NCI-H526 (cell line): Measurements from ENCODE around the gene FBN2.
"Not testable (repeated sequence)": the region's sequence is repeated elsewhere in the genome, so short reads cannot be mapped to it uniquely, and the experiment has no call there.

Experiments
- DNase-seq, 2 experiments: peaks; one replicate each; lab custom pipeline; 2025; lab: John Stamatoyannopoulos, UW

The FBN2 gene

GRCh38 chr5:128534726-128535125, 3.3 kb downstream of the FBN2 start:
- DNase-seq: no peak

- DNase-seq: no peak
Observed at GRCh38 chr5:128532776-128533175, 5.3 kb downstream of the FBN2 start.

GRCh38 chr5:128532127-128532526, 5.9 kb downstream of the FBN2 start:
- no peak for DNase-seq

GRCh38 chr5:128528637-128529255, 9.3 kb downstream of the FBN2 start:
- DNase-seq: no peak

- no peak for DNase-seq
Observed at GRCh38 chr5:128528126-128528525, 9.9 kb downstream of the FBN2 start.

- no peak for DNase-seq
Observed at GRCh38 chr5:128527077-128527476, 11.0 kb downstream of the FBN2 start.

GRCh38 chr5:128522336-128522735, 15.7 kb downstream of the FBN2 start:
- no peak for DNase-seq

- no peak for DNase-seq
Observed at GRCh38 chr5:128519827-128520226, 18.2 kb downstream of the FBN2 start.

GRCh38 chr5:128516978-128517377, 21.1 kb downstream of the FBN2 start:
- DNase-seq: no peak

GRCh38 chr5:128513806-128514205, 24.2 kb downstream of the FBN2 start:
- DNase-seq: no peak

- DNase-seq: no peak
Observed at GRCh38 chr5:128512894-128513293, 25.2 kb downstream of the FBN2 start.

GRCh38 chr5:128506643-128507042, 31.4 kb downstream of the FBN2 start:
- no peak for DNase-seq

GRCh38 chr5:128503727-128504126, 34.3 kb downstream of the FBN2 start:
- DNase-seq: not testable (repeated sequence)

GRCh38 chr5:128498844-128499455, 39.1 kb downstream of the FBN2 start:
- peak; percentile 52 to 58 for DNase-seq

GRCh38 chr5:128494516-128494915, 43.5 kb downstream of the FBN2 start:
- no peak for DNase-seq

- no peak for DNase-seq
Observed at GRCh38 chr5:128493657-128494329, 44.3 kb downstream of the FBN2 start.

- no peak for DNase-seq
Observed at GRCh38 chr5:128491291-128491690, 46.8 kb downstream of the FBN2 start.

GRCh38 chr5:128490761-128491160, 47.3 kb downstream of the FBN2 start:
- DNase-seq: no peak

GRCh38 chr5:128487041-128487440, 51.0 kb downstream of the FBN2 start:
- no peak for DNase-seq

GRCh38 chr5:128483738-128484137, 54.3 kb downstream of the FBN2 start:
- DNase-seq: no peak

GRCh38 chr5:128480906-128481633, 57.0 kb downstream of the FBN2 start:
- DNase-seq: no peak

GRCh38 chr5:128480158-128480557, 57.9 kb downstream of the FBN2 start:
- no peak for DNase-seq
